ENCODE results near the gene MARCHF10.

MARCHF10 gene

DNA sequence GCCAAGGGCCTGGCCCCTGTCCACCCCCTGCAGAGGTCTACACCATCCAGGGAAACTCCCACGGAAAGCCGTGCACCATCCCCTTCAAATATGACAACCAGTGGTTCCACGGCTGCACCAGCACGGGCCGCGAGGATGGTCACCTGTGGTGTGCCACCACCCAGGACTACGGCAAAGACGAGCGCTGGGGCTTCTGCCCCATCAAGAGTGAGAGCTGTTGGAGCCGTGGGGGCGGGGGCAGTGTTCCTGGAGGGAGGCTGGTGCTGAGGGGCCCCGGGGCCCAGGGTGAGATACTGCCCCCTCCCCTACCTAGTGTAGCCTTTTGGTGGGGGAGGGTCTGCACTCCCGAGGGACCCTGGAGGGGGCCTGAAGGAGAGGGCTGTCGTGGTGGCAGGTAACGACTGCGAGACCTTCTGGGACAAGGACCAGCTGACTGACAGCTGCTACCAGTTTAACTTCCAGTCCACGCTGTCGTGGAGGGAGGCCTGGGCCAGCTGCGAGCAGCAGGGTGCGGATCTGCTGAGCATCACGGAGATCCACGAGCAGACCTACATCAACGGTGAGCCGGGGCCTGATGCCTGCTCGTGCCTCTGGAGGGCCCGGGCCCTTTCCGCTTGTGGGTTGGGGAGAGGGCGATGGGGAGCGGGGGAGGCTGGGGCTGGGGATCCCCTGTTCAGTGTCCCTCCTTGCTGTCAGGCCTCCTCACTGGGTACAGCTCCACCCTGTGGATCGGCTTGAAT is 141.9 kb downstream of the MARCHF10 start:
- peaks cover 10% of the 10 kb centered on the region for H3K27me3 Mint-ChIP-seq
- H3K27ac Mint-ChIP-seq (ENCODE audit: low read depth), result no peak overlapping the region
- H3K4me3 Mint-ChIP-seq, result no peak overlapping the region
- DNase-seq (ENCODE audit: low spot score in 2 of 2) (no peak), ATAC-seq (replicated peaks; ENCODE audit: extremely low read depth, poor library complexity, severe bottlenecking) (no peak)
- H3K9me3 Mint-ChIP-seq, result peaks cover 4% of the 10 kb centered on the region
- no peaks in the 10 kb centered on the region for H3K4me1 Mint-ChIP-seq
- no peaks in the 10 kb centered on the region for H3K36me3 Mint-ChIP-seq (ENCODE audit: insufficient read depth)

DNA sequence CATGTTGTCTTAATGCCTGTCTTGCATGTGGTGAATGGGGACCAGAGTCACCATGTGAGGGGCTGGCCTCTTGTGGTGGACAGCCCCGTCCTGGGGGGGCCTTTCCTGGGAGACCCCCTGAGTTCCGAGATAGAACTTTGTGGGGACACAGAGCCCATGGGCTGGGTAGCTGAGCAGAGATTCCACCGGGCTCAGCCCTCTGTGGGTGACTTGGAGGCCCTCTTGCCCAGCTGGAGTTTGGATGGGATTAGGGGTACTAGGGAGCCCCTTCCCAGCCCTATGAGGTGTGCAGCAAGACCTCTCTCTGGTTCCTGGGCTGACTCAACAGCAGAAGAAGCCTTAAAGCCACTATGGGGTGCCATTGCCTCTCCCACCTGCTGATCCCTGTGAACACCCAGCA is 142.5 kb downstream of the MARCHF10 start:
- no peaks in the 10 kb centered on the region for H3K36me3 Mint-ChIP-seq (ENCODE audit: insufficient read depth)
- H3K9me3 Mint-ChIP-seq, result peaks cover 11% of the 10 kb centered on the region
- no peak overlapping the region for H3K4me3 Mint-ChIP-seq
- peaks cover 10% of the 10 kb centered on the region for H3K27me3 Mint-ChIP-seq
- DNase-seq (ENCODE audit: low spot score in 2 of 2) (no peak), ATAC-seq (replicated peaks; ENCODE audit: extremely low read depth, poor library complexity, severe bottlenecking) (no peak)
- no peak overlapping the region for H3K27ac Mint-ChIP-seq (ENCODE audit: low read depth)
- no peaks in the 10 kb centered on the region for H3K4me1 Mint-ChIP-seq

DNA sequence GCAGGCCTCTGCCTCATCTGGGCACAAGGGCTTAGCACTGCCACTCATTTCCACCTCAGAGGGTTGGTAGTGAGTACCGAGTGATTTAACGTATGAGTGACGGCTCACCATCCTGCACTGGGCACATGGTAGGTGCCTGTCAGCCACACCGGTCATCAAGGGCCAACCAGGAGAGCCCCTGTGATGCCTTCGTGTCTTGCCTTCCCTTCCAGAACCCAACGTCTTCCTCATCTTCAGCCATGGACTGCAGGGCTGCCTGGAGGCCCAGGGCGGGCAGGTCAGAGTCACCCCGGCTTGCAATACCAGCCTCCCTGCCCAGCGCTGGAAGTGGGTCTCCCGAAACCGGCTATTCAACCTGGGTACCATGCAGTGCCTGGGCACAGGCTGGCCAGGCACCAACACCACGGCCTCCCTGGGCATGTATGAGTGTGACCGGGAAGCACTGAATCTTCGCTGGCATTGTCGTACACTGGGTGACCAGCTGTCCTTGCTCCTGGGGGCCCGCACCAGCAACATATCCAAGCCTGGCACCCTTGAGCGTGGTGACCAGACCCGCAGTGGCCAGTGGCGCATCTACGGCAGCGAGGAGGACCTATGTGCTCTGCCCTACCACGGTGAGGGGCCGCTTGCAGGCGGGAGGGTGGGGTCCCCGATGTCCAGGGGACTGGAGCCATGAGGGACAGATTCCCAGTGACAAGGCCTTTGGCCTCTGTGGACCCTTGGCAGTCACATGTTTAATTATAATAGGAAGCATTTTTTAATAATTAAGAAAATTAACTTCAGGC is 143.6 kb downstream of the MARCHF10 start:
- Mint-ChIP-seq H3K4me3 (no peak overlapping the region), H3K27me3 (peaks cover 10% of the 10 kb centered on the region), H3K36me3 (ENCODE audit: insufficient read depth) (no peaks in the 10 kb centered on the region), H3K4me1 (no peaks in the 10 kb centered on the region), H3K9me3 (peaks cover 11% of the 10 kb centered on the region), H3K27ac (ENCODE audit: low read depth) (no peak overlapping the region)
- DNase-seq (ENCODE audit: low spot score in 2 of 2), result no peak
- no peak for ATAC-seq (replicated peaks; ENCODE audit: extremely low read depth, poor library complexity, severe bottlenecking)

DNA sequence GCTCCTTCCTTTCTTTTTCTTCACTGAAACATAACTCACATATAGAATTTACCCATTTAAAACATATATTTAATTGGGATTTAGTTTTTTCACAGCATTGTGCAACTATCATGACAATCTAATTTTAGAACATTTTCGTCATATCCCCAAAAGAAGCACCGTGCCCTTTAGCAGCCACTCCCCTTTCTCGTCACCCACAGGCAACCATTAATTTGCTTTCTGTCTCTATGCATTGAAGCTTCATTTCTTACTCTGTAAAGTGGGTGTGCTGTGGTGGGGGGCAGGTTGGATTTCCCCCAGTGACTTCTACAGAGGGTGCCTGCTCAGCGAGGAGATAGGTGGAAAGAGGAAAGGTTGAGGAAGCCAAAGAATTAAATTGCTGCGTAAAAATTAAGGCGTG is 144.8 kb downstream of the MARCHF10 start:
- Mint-ChIP-seq H3K27me3 (peaks cover 22% of the 10 kb centered on the region), H3K36me3 (ENCODE audit: insufficient read depth) (no peaks in the 10 kb centered on the region), H3K4me3 (no peak overlapping the region), H3K27ac (ENCODE audit: low read depth) (no peak overlapping the region), H3K9me3 (peaks cover 11% of the 10 kb centered on the region), H3K4me1 (no peaks in the 10 kb centered on the region)
- ATAC-seq (replicated peaks; ENCODE audit: extremely low read depth, poor library complexity, severe bottlenecking) (no peak), DNase-seq (ENCODE audit: low spot score in 2 of 2) (no peak)

DNA sequence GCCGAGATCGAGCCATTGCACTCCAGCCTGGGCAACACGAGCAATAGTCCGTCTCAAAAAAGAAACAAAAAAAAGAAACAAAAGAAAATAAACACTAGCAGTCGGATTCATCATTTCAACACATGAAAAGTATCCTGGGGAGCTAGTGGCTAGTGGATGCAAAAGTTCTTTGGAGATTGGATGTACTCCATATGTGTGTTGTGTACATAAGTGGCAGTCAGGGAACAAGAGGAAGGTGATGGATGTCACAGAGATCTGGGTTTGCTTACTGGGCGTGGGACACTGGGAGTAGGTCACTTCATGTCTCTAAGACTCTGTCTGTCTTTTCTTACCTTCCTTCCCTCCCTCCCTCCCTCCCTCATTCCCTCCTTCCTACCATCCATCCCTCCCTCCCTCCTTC is 145.3 kb downstream of the MARCHF10 start:
- DNase-seq (ENCODE audit: low spot score in 2 of 2) (no peak), ATAC-seq (replicated peaks; ENCODE audit: extremely low read depth, poor library complexity, severe bottlenecking) (no peak)
- H3K36me3 Mint-ChIP-seq (ENCODE audit: insufficient read depth), result no peaks in the 10 kb centered on the region
- H3K27me3 Mint-ChIP-seq, result peaks cover 27% of the 10 kb centered on the region
- peaks cover 11% of the 10 kb centered on the region for H3K9me3 Mint-ChIP-seq
- H3K4me1 Mint-ChIP-seq, result no peaks in the 10 kb centered on the region
- H3K4me3 Mint-ChIP-seq, result no peak overlapping the region
- H3K27ac Mint-ChIP-seq (ENCODE audit: low read depth), result no peak overlapping the region

DNA sequence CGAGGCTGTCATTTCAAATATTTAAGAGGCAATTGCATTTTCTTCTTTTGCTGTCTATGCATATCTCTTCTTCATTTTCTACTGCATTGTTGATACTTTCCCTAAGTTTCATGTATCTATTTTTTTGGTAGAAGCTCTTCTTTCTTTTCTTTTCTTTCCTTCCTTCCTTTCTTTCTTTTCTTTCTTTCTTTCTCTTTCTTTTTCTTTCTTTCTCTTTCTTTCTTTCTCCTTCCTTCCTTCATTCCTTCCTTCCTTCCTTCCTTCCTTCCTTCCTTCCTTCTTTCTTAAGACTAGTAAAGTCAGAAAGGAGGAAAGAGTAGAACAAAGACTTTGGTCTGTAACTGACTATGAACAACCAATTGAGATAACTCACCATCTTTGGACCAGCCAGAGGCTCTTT is 146.8 kb downstream of the MARCHF10 start:
- H3K27ac Mint-ChIP-seq (ENCODE audit: low read depth), result no peak overlapping the region
- ATAC-seq (replicated peaks; ENCODE audit: extremely low read depth, poor library complexity, severe bottlenecking), result no peak

DNA sequence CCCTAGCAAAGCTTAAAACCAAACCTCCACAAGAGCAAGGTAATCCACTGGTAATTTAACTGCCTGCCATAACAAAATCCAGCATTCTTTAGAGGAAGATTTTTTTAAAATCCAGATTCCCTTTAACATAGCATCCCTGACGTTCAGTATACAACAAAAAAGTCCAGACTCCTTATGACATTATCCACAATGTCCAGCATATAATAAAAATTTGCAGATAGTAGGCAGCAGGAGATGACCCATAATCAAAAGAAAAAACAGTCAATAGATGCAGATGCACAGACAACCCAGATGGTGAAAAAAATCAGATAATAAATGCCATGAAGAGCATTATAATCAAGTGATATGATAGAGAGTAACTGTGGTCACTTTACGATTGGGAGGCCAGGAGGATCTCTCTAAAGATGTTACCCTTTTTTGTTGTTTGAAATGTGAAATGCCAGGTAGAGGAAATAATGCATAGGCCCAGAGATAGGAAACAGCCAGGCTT is 147.4 kb downstream of the MARCHF10 start:
- H3K4me1 Mint-ChIP-seq, result no peaks in the 10 kb centered on the region
- no peak overlapping the region for H3K4me3 Mint-ChIP-seq
- no peak overlapping the region for H3K27ac Mint-ChIP-seq (ENCODE audit: low read depth)
- H3K27me3 Mint-ChIP-seq, result peaks cover 30% of the 10 kb centered on the region
- DNase-seq (ENCODE audit: low spot score in 2 of 2) (no peak), ATAC-seq (replicated peaks; ENCODE audit: extremely low read depth, poor library complexity, severe bottlenecking) (no peak)
- H3K9me3 Mint-ChIP-seq, result peaks cover 11% of the 10 kb centered on the region
- no peaks in the 10 kb centered on the region for H3K36me3 Mint-ChIP-seq (ENCODE audit: insufficient read depth)

More for the DNA sequence above, 146.8 kb downstream of the MARCHF10 start:
- peaks cover 11% of the 10 kb centered on the region for H3K9me3 Mint-ChIP-seq
- peaks cover 30% of the 10 kb centered on the region for H3K27me3 Mint-ChIP-seq
- H3K36me3 Mint-ChIP-seq (ENCODE audit: insufficient read depth), result no peaks in the 10 kb centered on the region
- DNase-seq (ENCODE audit: low spot score in 2 of 2), result no peak
- H3K4me3 Mint-ChIP-seq, result no peak overlapping the region
- H3K4me1 Mint-ChIP-seq, result no peaks in the 10 kb centered on the region

DNA sequence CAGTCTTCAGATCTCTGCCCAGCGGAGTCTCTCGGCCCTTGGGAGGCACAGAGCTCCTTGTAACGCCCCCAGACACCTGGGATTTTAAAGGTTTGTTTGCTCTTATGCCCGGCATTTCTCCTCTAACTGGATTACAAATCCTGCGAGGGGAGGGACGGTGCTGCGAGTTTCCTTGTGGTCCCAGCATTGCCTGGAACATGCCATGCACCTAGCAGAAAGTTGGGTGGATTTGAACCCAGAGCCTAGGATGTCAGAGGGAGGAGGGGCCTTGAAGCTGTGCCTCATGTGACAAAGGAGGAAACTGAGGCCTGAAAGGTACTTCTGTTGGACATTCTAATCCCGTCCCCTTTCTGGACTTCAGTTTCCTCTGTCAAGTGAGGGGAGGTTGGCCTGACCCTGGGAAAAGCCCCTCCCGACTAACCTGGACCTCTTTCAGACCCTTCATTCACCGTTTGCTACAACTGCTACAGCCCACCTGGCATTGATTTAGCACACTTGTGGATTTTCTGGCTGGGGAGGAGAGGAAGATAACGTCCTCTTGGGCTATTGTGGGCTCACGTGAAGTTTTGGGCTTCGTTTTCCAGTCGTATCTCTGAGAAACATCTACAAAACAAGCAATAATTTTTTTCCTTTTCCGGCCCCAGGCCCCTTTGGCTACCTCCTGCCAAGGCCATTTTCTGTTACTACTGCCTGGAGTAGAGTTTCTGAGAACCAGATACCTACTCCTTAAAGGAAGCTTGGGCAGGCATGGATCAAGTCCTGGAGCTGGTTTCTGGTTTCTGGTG is 149.8 kb downstream of the MARCHF10 start:
- peaks cover 40% of the 10 kb centered on the region for H3K27me3 Mint-ChIP-seq
- peaks cover 11% of the 10 kb centered on the region for H3K9me3 Mint-ChIP-seq
- H3K36me3 Mint-ChIP-seq (ENCODE audit: insufficient read depth), result no peaks in the 10 kb centered on the region
- H3K4me3 Mint-ChIP-seq, result no peak overlapping the region
- H3K27ac Mint-ChIP-seq (ENCODE audit: low read depth), result no peak overlapping the region
- ATAC-seq (replicated peaks; ENCODE audit: extremely low read depth, poor library complexity, severe bottlenecking) (no peak), DNase-seq (ENCODE audit: low spot score in 2 of 2) (no peak)
- H3K4me1 Mint-ChIP-seq, result peaks cover 4% of the 10 kb centered on the region

DNA sequence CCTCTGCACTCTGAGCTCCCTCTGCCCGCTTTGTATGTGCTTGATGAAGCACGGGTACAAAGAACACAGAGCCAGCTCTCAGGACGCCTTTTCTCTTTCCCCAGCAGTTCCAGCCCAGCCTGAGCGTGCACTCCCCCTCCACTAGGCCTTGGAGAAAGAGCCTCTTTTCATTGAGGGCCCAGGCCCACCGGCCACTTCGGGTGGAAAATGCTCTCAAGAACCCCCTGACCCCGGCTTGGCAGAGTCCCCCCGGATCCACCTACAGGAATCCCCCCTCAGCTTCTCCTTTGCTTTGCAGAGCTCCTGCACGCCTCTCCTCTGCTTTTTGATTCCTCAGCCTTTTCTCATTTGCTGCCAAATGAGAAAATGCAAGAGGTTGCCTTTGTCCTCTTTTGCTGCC is 150.4 kb downstream of the MARCHF10 start:
- Mint-ChIP-seq H3K4me3 (no peak overlapping the region), H3K27ac (ENCODE audit: low read depth) (no peak overlapping the region), H3K4me1 (peaks cover 11% of the 10 kb centered on the region), H3K36me3 (ENCODE audit: insufficient read depth) (no peaks in the 10 kb centered on the region), H3K9me3 (peaks cover 11% of the 10 kb centered on the region), H3K27me3 (peaks cover 43% of the 10 kb centered on the region)
- DNase-seq (ENCODE audit: low spot score in 2 of 2), result no peak
- no peak for ATAC-seq (replicated peaks; ENCODE audit: extremely low read depth, poor library complexity, severe bottlenecking)

DNA sequence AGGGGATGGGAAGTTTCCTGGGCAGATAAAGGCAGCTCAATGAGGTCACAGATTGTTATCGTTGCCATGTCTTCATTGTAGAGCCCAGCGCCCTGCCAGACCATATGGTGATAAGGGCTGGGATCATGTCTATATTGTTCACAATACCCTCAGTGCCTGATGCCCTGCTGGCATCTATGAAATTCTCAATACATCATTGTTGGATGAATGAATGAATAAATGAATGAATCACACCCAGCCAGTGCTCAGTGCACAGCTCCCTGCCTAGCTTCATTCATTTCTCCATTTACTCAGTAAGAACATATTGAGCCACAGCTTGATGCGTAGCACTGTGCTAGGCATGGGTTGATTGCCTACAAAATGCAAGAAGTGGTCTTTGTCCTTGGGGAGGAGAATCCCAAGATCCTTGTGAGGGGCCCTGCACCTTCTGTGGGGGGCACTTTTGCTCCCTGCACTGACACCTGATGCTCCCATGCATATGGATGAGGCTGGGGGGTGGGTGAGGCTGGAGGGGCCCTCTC is 150.9 kb downstream of the MARCHF10 start:
- H3K9me3 Mint-ChIP-seq, result peaks cover 11% of the 10 kb centered on the region
- no peak overlapping the region for H3K4me3 Mint-ChIP-seq
- ATAC-seq (replicated peaks; ENCODE audit: extremely low read depth, poor library complexity, severe bottlenecking) (no peak), DNase-seq (ENCODE audit: low spot score in 2 of 2) (no peak)
- H3K4me1 Mint-ChIP-seq, result peaks cover 16% of the 10 kb centered on the region
- peaks cover 47% of the 10 kb centered on the region for H3K27me3 Mint-ChIP-seq
- no peak overlapping the region for H3K27ac Mint-ChIP-seq (ENCODE audit: low read depth)
- no peaks in the 10 kb centered on the region for H3K36me3 Mint-ChIP-seq (ENCODE audit: insufficient read depth)

DNA sequence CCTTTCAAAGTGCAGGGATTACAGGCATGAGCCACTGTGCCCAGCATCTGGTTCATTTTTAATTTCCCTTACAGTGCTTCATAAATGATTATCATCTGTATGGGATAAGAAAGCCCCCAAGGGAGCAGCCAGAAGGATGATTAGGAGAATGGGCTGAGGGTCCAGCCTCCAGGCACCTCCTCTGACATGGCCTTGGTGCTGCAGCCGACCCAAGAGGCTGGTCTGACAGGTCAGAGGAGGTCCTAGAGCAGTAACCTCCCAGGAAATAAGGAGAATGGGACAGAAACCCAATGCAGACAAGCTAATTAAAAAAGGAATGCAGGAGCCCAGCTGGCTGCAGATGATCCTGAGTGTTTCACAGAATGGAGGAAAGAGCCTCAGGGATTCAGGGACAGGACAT is 151.7 kb downstream of the MARCHF10 start:
- ATAC-seq (replicated peaks; ENCODE audit: extremely low read depth, poor library complexity, severe bottlenecking) (no peak), DNase-seq (ENCODE audit: low spot score in 2 of 2) (no peak)
- Mint-ChIP-seq H3K36me3 (ENCODE audit: insufficient read depth) (no peaks in the 10 kb centered on the region), H3K27me3 (peaks cover 55% of the 10 kb centered on the region), H3K4me3 (no peak overlapping the region), H3K4me1 (peaks cover 22% of the 10 kb centered on the region), H3K9me3 (peaks cover 9% of the 10 kb centered on the region), H3K27ac (ENCODE audit: low read depth) (no peak overlapping the region)

DNA sequence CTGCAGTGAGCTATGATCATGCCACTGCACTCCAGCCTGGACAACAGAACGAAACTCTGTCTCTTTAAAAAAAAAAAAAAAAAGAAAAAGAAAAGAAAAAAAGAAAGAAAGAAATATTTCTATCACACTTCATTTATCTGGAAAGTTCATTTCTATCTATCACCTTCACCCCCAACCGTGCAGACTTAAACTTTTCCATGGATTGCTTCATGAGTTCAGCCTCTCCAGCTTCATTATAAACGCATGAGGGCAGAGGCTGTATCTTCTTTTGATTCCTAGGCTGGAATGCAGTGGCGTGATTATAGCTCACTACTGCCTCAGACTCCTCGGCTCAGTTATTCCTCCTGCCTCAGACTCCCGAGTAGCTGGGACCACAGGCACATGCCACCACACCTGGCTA is 152.5 kb downstream of the MARCHF10 start:
- Mint-ChIP-seq H3K27ac (ENCODE audit: low read depth) (no peak overlapping the region), H3K27me3 (peaks cover 63% of the 10 kb centered on the region), H3K36me3 (ENCODE audit: insufficient read depth) (no peaks in the 10 kb centered on the region), H3K4me3 (no peak overlapping the region), H3K9me3 (peaks cover under 1% of the 10 kb centered on the region), H3K4me1 (peaks cover 22% of the 10 kb centered on the region)
- DNase-seq (ENCODE audit: low spot score in 2 of 2), result no peak
- ATAC-seq (replicated peaks; ENCODE audit: extremely low read depth, poor library complexity, severe bottlenecking), result no peak
